Neural cell (in vitro differentiated cells): Measurements from ENCODE around the gene ZNF329. TPM values are rescaled to one million over a fixed set of nuclear protein-coding genes. Genes with fewer than 3 reads are reported as not detected.
A peak's percentile ranks its signal among the peaks of the same experiment; 100 is the strongest.

Source experiments
- H2AFZ ChIP-seq: fragments of 200-600, 300-800 bp; sonication (generic), shearing (Covaris generic); 2 replicates; pipeline ENCODE4 v1.6.0; 2014; ENCODE audit warnings: low read depth, mild to moderate bottlenecking, antibody characterized with exemption, low read length, moderate library complexity
- H3F3A ChIP-seq: fragments of 200-600 bp; shearing (Covaris generic); 2 replicates; pipeline ENCODE4 v1.6.1; 2016; ENCODE audit warnings: mild to moderate bottlenecking, moderate library complexity, mixed read lengths, antibody characterized with exemption, low read length; ENCODE audit not compliant: insufficient read depth, poor library complexity, severe bottlenecking
- H3K27ac ChIP-seq: fragments of 200-600, 300-800 bp; sonication (generic), shearing (Covaris generic); 2 replicates; pipeline ENCODE4 v1.5.1; 2014; ENCODE audit warnings: mild to moderate bottlenecking, low read length, moderate library complexity
- H3K27me3 ChIP-seq: fragments of 300-800, 200-600 bp; sonication (generic), shearing (Covaris generic); 2 replicates; pipeline ENCODE4 v1.6.0; 2014; ENCODE audit warnings: mild to moderate bottlenecking, low read depth, low read length, moderate library complexity; ENCODE audit not compliant: insufficient read depth
- H3K36me3 ChIP-seq: fragments of 300-800, 200-600 bp; sonication (generic), shearing (Covaris generic); 2 replicates; pipeline ENCODE4 v1.5.1; 2014; ENCODE audit warnings: mild to moderate bottlenecking, antibody characterized with exemption, low read length, moderate library complexity; ENCODE audit not compliant: insufficient read depth
- H3K4me2 ChIP-seq: fragments of 300-800, 200-600 bp; sonication (generic), shearing (Covaris generic); 2 replicates; pipeline ENCODE4 v1.6.0; 2014; ENCODE audit warnings: mild to moderate bottlenecking, low read length
- H3K4me3 ChIP-seq: fragments of 300-800, 200-600 bp; sonication (generic), shearing (Covaris generic); 2 replicates; pipeline ENCODE4 v1.5.1; 2014; ENCODE audit warnings: mild to moderate bottlenecking, low read length, moderate library complexity
- H3K79me2 ChIP-seq: fragments of 200-600 bp; shearing (Covaris generic); replicated peaks from 2 replicates; pipeline ENCODE4 v1.6.0; 2014; ENCODE audit warnings: mild to moderate bottlenecking, low read length, moderate library complexity; ENCODE audit not compliant: insufficient read depth
- H3K9ac ChIP-seq: fragments of 300-800, 200-600 bp; sonication (generic), shearing (Covaris generic); 2 replicates; pipeline ENCODE4 v1.6.1; 2016; ENCODE audit warnings: mild to moderate bottlenecking, low read length, mixed read lengths
- H3K9me2 ChIP-seq: fragments of 200-600 bp; shearing (Covaris generic); 2 replicates; pipeline ENCODE4 v1.6.1; 2016; ENCODE audit warnings: mild to moderate bottlenecking, low read length, mixed read lengths; ENCODE audit not compliant: insufficient read depth
- H3K9me3 ChIP-seq: fragments of 200-600, 300-800 bp; sonication (generic), shearing (Covaris generic); 2 replicates; pipeline ENCODE4 v1.6.1; 2016; ENCODE audit warnings: mild to moderate bottlenecking, mixed run types, low read length, moderate library complexity, mixed read lengths
- H4K20me1 ChIP-seq: fragments of 200-600 bp; shearing (Covaris generic); 2 replicates; pipeline ENCODE4 v1.6.1; 2016; ENCODE audit warnings: mild to moderate bottlenecking, mixed run types; ENCODE audit not compliant: insufficient read depth
- EP300 ChIP-seq: fragments of 450-650 bp; conservative IDR thresholded peaks from 2 replicates; pipeline ENCODE4 v1.6.1; 2014; ENCODE audit warnings: antibody characterized with exemption, mild to moderate bottlenecking, moderate library complexity; ENCODE audit not compliant: poor library complexity, severe bottlenecking
- EZH2 ChIP-seq: fragments of 200-600, 300-800 bp; shearing (Covaris generic), sonication (generic); IDR thresholded peaks from 2 replicates; pipeline ENCODE4 v1.6.1; 2014; ENCODE audit warnings: antibody characterized with exemption, low read length, borderline replicate concordance, mild to moderate bottlenecking; ENCODE audit not compliant: insufficient read depth, poor library complexity, severe bottlenecking
- MXI1 ChIP-seq: fragments of 450-650 bp; conservative IDR thresholded peaks from 2 replicates; pipeline ENCODE4 v1.6.1; 2014; ENCODE audit warnings: antibody characterized with exemption, mild to moderate bottlenecking; ENCODE audit not compliant: poor library complexity, severe bottlenecking
- POLR2AphosphoS5 ChIP-seq: IDR thresholded peaks from 2 replicates; pipeline ENCODE4 v1.6.1; 2012
- RAD21 ChIP-seq: fragments of 450-650 bp; conservative IDR thresholded peaks from 2 replicates; pipeline ENCODE4 v1.6.1; 2014; ENCODE audit warnings: antibody characterized with exemption, mild to moderate bottlenecking, moderate library complexity
- REST ChIP-seq: IDR thresholded peaks from 2 replicates; pipeline ENCODE4 v1.6.1; 2012; ENCODE audit warnings: borderline replicate concordance
- SMC3 ChIP-seq: fragments of 450-650 bp; conservative IDR thresholded peaks from 2 replicates; pipeline ENCODE4 v1.6.1; 2014; ENCODE audit warnings: antibody characterized with exemption, mild to moderate bottlenecking, moderate library complexity; ENCODE audit not compliant: poor library complexity
- TAF1 ChIP-seq: IDR thresholded peaks from 2 replicates; pipeline ENCODE4 v1.6.1; 2012; ENCODE audit warnings: low read depth
- polyA plus RNA-seq: library from polyadenylated mRNA; depleted of rRNA; stranded (reverse); fragments of >200 nt; gene quantifications from 2 replicates; pipeline ENCODE4 v1.2.3, GENCODE V29; 2014
- TF ChIP-seq, protein P1 (sequence below): fragments of 450-650 bp; IDR thresholded peaks from 2 replicates; pipeline ENCODE4 v1.5.1; 2014; ENCODE audit warnings: antibody characterized with exemption, mild to moderate bottlenecking, moderate library complexity; ENCODE audit not compliant: poor library complexity, severe bottlenecking

The ZNF329 gene
- polyA plus RNA-seq, 1 donor from 2014 or later = 20.6 TPM

DNA sequence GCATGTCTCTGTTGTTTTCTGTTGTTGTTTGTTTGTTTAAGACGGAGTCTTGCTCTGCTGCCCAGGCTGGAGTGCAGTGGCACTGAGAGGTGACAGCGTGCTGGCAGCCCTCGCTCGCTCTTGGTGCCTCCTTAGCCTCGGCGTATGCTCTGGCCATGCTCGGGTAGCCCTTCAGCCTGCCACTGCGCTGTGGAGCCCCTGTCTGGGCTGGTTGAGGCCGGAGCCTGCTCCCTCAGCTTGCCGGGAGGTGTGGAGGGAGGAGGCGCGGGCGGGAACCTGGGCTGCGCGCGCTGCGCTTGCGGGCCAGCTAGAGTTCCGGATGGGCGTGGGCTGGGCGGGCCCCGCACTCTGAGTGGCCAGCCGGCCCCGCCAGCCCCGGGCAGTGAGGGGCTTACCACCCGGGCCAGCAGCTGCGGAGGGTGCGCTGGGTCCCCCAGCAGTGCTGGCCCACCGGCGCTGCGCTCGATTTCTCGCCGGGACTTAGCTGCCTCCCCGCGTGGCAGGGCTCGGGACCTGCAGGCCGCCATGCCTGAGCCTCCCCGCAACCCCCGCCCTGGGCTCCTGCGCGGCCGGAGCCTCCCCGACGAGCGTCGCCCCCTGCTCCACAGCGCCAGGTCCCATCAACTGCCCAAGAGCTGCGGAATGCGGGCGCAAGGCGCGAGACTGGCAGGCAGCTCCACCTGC, 6.6 kb upstream of the ZNF329 start:
- no peak for TF ChIP-seq TAF1
- TF ChIP-seq POLR2AphosphoS5 = no peak
- TF ChIP-seq SMC3 = no peak
- no peak for TF ChIP-seq RAD21
- TF ChIP-seq, protein P1, sequence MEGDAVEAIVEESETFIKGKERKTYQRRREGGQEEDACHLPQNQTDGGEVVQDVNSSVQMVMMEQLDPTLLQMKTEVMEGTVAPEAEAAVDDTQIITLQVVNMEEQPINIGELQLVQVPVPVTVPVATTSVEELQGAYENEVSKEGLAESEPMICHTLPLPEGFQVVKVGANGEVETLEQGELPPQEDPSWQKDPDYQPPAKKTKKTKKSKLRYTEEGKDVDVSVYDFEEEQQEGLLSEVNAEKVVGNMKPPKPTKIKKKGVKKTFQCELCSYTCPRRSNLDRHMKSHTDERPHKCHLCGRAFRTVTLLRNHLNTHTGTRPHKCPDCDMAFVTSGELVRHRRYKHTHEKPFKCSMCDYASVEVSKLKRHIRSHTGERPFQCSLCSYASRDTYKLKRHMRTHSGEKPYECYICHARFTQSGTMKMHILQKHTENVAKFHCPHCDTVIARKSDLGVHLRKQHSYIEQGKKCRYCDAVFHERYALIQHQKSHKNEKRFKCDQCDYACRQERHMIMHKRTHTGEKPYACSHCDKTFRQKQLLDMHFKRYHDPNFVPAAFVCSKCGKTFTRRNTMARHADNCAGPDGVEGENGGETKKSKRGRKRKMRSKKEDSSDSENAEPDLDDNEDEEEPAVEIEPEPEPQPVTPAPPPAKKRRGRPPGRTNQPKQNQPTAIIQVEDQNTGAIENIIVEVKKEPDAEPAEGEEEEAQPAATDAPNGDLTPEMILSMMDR = no peak
- TF ChIP-seq EZH2 = no peak
- TF ChIP-seq MXI1 = no peak
- TF ChIP-seq EP300 = no peak
- TF ChIP-seq REST = no peak
- no peaks in the 10 kb centered on the region for H3K9me2 ChIP-seq
- no peak overlapping the region for H3K4me2 ChIP-seq

GRCh38 chr19:58154679-58155648, 4.4 kb upstream of the ZNF329 start:
- Histone ChIP-seq H4K20me1 (no peaks in the 10 kb centered on the region), H3K36me3 (no peaks in the 10 kb centered on the region), H3K9ac (peak overlapping the region; percentile 89), H3K9me3 (no peaks in the 10 kb centered on the region), H3K27me3 (no peaks in the 10 kb centered on the region), H3K4me3 (peak overlapping the region; percentile 81), H3K4me2 (peak overlapping the region; percentile 76), H3F3A (no peaks in the 10 kb centered on the region), H3K9me2 (no peaks in the 10 kb centered on the region), H3K27ac (peak overlapping the region; percentile 80), H2AFZ (peak overlapping the region; percentile 87), H3K79me2 (peaks cover 3% of the 10 kb centered on the region)
- TF ChIP-seq SMC3 (peak; percentile 95), REST (peak; percentile 61), MXI1 (peak; percentile 83), TAF1 (peak; percentile 74), EP300 (no peak), POLR2AphosphoS5 (peak; percentile 92), EZH2 (no peak), RAD21 (peak; percentile 100)
- TF ChIP-seq, protein P1 = peak; percentile 100

More for the DNA sequence above, 6.6 kb upstream of the ZNF329 start:
- H3K27ac ChIP-seq = no peak overlapping the region
- H4K20me1 ChIP-seq = no peaks in the 10 kb centered on the region
- no peaks in the 10 kb centered on the region for H3F3A ChIP-seq
- peaks cover 4% of the 10 kb centered on the region for H3K9me3 ChIP-seq
- H3K4me3 ChIP-seq = no peak overlapping the region
- H3K36me3 ChIP-seq = no peaks in the 10 kb centered on the region
- no peak overlapping the region for H2AFZ ChIP-seq
- no peaks in the 10 kb centered on the region for H3K79me2 ChIP-seq
- no peaks in the 10 kb centered on the region for H3K27me3 ChIP-seq
- no peak overlapping the region for H3K9ac ChIP-seq
